PFSK-1 (cell line): ENCODE data around the gene PLD2.

Source experiments
- FOXP2 ChIP-seq: optimal IDR thresholded peaks from 2 replicates; pipeline ENCODE3; 2011; ENCODE audit warnings: borderline replicate concordance, control low read depth, inconsistent platforms; ENCODE audit not compliant: insufficient read depth; ENCODE audit errors: extremely low read length, extremely low read depth
- POLR2AphosphoS5 ChIP-seq: IDR thresholded peaks from 2 replicates; pipeline ENCODE4 v1.6.1; 2012; ENCODE audit warnings: low read depth, mild to moderate bottlenecking, control low read depth, low read length, moderate library complexity
- REST ChIP-seq, 2 experiments: IDR thresholded peaks; 2 replicates each; pipeline versions ENCODE4 v1.6.1 to v1.8.0; 2011 to 2012; ENCODE audit warnings: low read depth in 2 of 2, low read length in 2 of 2, control low read depth in 1 of 2, inconsistent platforms in 1 of 2, mild to moderate bottlenecking in 1 of 2, moderate library complexity in 1 of 2; ENCODE audit not compliant: insufficient read depth in 1 of 2
- SIN3A ChIP-seq: IDR thresholded peaks from 2 replicates; pipeline ENCODE4 v1.6.1; 2012; ENCODE audit warnings: mild to moderate bottlenecking, low read length, moderate library complexity, borderline replicate concordance; ENCODE audit not compliant: insufficient read depth
- TAF1 ChIP-seq: IDR thresholded peaks from 2 replicates; pipeline ENCODE4 v1.6.1; 2012; ENCODE audit warnings: low read length, control low read depth, borderline replicate concordance; ENCODE audit not compliant: insufficient read depth

PLD2 gene

GRCh38 chr17:4802228-4802627 lies 4.7 kb upstream of the PLD2 start, which contains the start of gene C17orf114:
TSS of gene C17orf114 (minus strand) at chr17:4802328.
- TF ChIP-seq SIN3A (no peak), FOXP2 (no peak), REST (IDR thresholded peaks at IDR 0.05; ENCODE audit: insufficient read depth in 1 of 2, low read depth in 2 of 2, low read length in 2 of 2) (no peak), TAF1 (no peak)

DNA sequence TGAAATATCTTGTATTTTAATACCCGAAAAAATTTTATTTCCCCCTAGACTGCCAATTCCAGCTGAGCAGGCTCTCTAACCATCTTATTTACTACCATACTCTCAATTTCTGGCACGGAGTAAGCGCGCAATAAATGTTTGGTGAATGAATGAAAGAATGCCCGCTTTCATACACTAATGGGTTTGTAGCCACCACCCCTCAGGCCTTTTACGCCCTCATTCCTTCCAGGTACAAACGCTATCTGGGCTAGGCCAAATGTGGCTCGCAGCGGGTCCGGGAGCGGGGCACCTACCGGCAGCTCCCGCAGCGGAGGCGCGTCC lies 536 bp upstream of the PLD2 start:
- TF ChIP-seq POLR2AphosphoS5: no peak
- no peak for TF ChIP-seq FOXP2
- TF ChIP-seq REST (IDR thresholded peaks at IDR 0.05; ENCODE audit: insufficient read depth in 1 of 2, low read depth in 2 of 2, low read length in 2 of 2): no peak
- no peak for TF ChIP-seq SIN3A
- TF ChIP-seq TAF1: no peak

DNA sequence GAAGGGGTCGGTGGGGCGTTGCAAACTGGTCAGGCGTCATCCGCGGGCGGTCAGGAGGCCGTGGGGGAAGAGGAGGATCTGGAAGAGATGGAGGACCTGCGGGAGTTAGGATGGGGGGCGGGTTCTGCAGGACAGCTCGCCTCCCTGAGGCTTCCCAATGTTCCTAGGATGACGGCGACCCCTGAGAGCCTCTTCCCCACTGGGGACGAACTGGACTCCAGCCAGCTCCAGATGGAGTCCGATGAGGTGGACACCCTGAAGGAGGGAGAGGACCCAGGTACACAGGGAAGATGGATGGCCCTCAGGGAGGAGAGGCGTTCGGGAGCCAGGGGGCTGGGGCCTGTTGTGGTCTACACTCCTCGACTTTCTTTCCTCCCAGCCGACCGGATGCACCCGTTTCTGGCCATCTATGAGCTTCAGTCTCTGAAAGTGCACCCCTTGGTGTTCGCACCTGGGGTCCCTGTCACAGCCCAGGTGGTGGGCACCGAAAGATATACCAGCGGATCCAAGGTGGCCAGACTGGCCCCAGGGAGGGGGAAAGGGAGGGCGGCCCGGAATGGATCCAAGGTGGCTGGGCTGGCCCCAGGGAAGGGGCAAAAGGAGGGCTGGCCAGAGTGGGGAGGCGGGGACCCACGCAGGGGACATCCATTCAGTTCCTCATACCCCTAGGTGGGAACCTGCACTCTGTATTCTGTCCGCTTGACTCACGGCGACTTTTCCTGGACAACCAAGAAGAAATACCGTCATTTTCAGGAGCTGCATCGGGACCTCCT lies 839 bp downstream of the PLD2 start:
- TF ChIP-seq SIN3A (no peak), TAF1 (no peak), FOXP2 (no peak), POLR2AphosphoS5 (no peak), REST (IDR thresholded peaks at IDR 0.05; ENCODE audit: insufficient read depth in 1 of 2, low read depth in 2 of 2, low read length in 2 of 2) (no peak)

- TF ChIP-seq REST (IDR thresholded peaks at IDR 0.05; ENCODE audit: insufficient read depth in 1 of 2, low read depth in 2 of 2, low read length in 2 of 2): peak; percentile 58 to 81; a peak in 3 of 4 replicates
- no peak for TF ChIP-seq SIN3A
These were observed 1.4 kb downstream of the PLD2 start for GRCh38 chr17:4808378-4808767.
